ENCODE measurements around the gene YWHAB. TPM values are rescaled to one million over a fixed set of nuclear protein-coding genes. Genes with fewer than 3 reads are reported as not detected.

The YWHAB gene
- total RNA-seq, 2 donors from 2014 or later, result 183 to 193 TPM

DNA sequence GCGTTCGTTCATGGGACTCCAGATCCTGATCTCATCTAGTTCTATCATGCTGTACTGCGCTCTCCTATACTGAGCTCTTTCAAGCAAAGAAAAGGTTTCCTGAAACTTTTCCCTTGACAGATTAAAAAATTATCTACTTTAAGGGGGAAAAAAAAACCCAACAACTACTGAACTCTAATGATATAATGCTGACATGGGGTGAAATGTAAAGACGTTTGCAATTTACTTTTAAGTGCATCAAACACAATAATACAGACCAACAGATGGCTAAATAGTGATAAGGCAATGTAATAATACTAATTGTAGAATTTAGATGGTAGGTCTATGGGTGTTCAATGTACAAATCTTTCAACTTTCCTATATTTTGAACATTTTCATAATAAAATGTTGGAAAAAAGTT lies 58.3 kb downstream of the YWHAB start:
- DNase-seq, result no peak
- Histone ChIP-seq H3K36me3 (ENCODE audit: control insufficient read depth, insufficient read depth, low read length) (peaks cover 95% of the 10 kb centered on the region), H3K4me1 (ENCODE audit: control insufficient read depth, insufficient read depth, low read length) (no peaks in the 10 kb centered on the region), H3K27me3 (ENCODE audit: control insufficient read depth, insufficient read depth, low read length, poor library complexity, severe bottlenecking) (no peaks in the 10 kb centered on the region), H3K9ac (ENCODE audit: extremely low read depth, low read length, poor library complexity, severe bottlenecking) (no peak overlapping the region), H3K9me3 (ENCODE audit: control insufficient read depth, low read length) (no peaks in the 10 kb centered on the region), H3K27ac (ENCODE audit: low read depth, low read length) (no peak overlapping the region), H3K4me3 (ENCODE audit: low read length) (no peak overlapping the region)
- H3K4me1 Mint-ChIP-seq, result no peaks in the 10 kb centered on the region
- TF ChIP-seq, protein P1, sequence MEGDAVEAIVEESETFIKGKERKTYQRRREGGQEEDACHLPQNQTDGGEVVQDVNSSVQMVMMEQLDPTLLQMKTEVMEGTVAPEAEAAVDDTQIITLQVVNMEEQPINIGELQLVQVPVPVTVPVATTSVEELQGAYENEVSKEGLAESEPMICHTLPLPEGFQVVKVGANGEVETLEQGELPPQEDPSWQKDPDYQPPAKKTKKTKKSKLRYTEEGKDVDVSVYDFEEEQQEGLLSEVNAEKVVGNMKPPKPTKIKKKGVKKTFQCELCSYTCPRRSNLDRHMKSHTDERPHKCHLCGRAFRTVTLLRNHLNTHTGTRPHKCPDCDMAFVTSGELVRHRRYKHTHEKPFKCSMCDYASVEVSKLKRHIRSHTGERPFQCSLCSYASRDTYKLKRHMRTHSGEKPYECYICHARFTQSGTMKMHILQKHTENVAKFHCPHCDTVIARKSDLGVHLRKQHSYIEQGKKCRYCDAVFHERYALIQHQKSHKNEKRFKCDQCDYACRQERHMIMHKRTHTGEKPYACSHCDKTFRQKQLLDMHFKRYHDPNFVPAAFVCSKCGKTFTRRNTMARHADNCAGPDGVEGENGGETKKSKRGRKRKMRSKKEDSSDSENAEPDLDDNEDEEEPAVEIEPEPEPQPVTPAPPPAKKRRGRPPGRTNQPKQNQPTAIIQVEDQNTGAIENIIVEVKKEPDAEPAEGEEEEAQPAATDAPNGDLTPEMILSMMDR (conservative IDR thresholded peaks at IDR 0.05), result no peak
- no peak overlapping the region for H3K4me3 Mint-ChIP-seq
- peaks cover 73% of the 10 kb centered on the region for H3K36me3 Mint-ChIP-seq (ENCODE audit: low read depth)
- H3K27me3 Mint-ChIP-seq (ENCODE audit: insufficient read depth), result no peaks in the 10 kb centered on the region
- H3K9me3 Mint-ChIP-seq, result no peaks in the 10 kb centered on the region
- no peak overlapping the region for H3K27ac Mint-ChIP-seq
- WGBS, 2 experiments (ENCODE audit: insufficient coverage in 1 of 2, insufficient read length in 1 of 2), result 90 to 94% methylated on average over 2 to 3 of the region's 4 CpGs

DNA sequence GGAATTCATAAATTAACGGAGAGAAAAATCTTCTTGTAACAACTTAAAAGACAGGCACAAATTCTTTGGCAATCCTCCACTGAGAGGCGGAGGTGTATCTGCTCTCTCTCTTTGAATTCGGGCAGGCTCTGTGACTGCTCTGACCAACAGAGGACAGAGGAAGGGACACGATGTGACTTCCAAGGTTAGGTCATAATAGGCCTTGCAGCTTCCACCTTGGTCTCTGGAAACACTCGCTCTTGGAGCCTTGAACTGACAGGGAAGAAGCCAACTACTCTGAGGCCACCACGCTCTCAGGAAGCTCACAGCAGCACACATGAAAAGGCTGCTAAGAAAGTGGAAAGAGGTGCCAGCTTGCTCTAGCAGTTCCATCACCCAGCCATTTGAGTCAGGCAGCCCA lies 59.8 kb downstream of the YWHAB start:
- Histone ChIP-seq H3K4me1 (ENCODE audit: control insufficient read depth, insufficient read depth, low read length) (no peaks in the 10 kb centered on the region), H3K27me3 (ENCODE audit: control insufficient read depth, insufficient read depth, low read length, poor library complexity, severe bottlenecking) (no peaks in the 10 kb centered on the region), H3K27ac (ENCODE audit: low read depth, low read length) (no peak overlapping the region), H3K9ac (ENCODE audit: extremely low read depth, low read length, poor library complexity, severe bottlenecking) (no peak overlapping the region), H3K36me3 (ENCODE audit: control insufficient read depth, insufficient read depth, low read length) (peaks cover 97% of the 10 kb centered on the region), H3K4me3 (ENCODE audit: low read length) (no peak overlapping the region), H3K9me3 (ENCODE audit: control insufficient read depth, low read length) (no peaks in the 10 kb centered on the region)
- Mint-ChIP-seq H3K4me3 (no peak overlapping the region), H3K4me1 (no peaks in the 10 kb centered on the region), H3K27ac (no peak overlapping the region), H3K27me3 (ENCODE audit: insufficient read depth) (no peaks in the 10 kb centered on the region), H3K9me3 (no peaks in the 10 kb centered on the region), H3K36me3 (ENCODE audit: low read depth) (peaks cover 77% of the 10 kb centered on the region)
- DNase-seq, result no peak
- TF ChIP-seq, protein P1 (conservative IDR thresholded peaks at IDR 0.05), result no peak
- 88 to 93% methylated on average over 6 of the region's 6 CpGs for WGBS, 2 experiments (ENCODE audit: insufficient coverage in 1 of 2, insufficient read length in 1 of 2)

DNA sequence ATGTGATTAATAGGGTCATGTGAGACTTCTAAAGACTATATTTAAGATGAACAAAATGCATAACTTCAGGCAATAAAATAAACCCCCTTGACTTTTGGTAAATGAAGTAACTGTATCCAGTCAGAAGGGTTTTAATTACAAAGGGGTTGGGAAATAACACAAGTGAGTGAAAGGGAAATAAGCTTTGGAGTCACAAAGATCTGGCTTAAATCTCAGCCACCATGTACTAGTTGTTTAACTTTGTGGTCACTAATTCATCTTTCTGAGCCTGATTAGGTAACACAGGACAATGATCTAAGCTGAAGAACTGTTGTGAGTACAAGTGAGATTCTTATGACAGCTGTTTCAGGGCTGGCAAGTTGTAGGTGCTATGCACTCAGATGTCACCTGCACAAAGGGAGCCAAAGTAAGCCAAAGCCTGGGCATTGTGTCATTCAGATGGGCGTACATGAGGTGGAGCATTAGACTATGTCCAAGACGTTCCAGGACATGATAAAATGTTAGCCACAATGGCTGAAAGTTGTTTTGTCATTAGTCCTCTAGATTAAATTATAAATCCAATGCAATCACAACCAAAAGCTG lies 60.9 kb downstream of the YWHAB start:
- DNase-seq, result no peak
- peaks cover 97% of the 10 kb centered on the region for H3K36me3 ChIP-seq (ENCODE audit: control insufficient read depth, insufficient read depth, low read length)
- TF ChIP-seq, protein P1 (conservative IDR thresholded peaks at IDR 0.05), result no peak
- no peaks in the 10 kb centered on the region for H3K27me3 Mint-ChIP-seq (ENCODE audit: insufficient read depth)
- WGBS, 2 experiments (ENCODE audit: insufficient coverage in 1 of 2, insufficient read length in 1 of 2), result 76 to 95% methylated on average over 2 of the region's 2 CpGs
- no peaks in the 10 kb centered on the region for H3K9me3 ChIP-seq (ENCODE audit: control insufficient read depth, low read length)
- no peaks in the 10 kb centered on the region for H3K9me3 Mint-ChIP-seq
- no peaks in the 10 kb centered on the region for H3K4me1 ChIP-seq (ENCODE audit: control insufficient read depth, insufficient read depth, low read length)
- no peak overlapping the region for H3K27ac ChIP-seq (ENCODE audit: low read depth, low read length)
- no peak overlapping the region for H3K4me3 Mint-ChIP-seq
- H3K27ac Mint-ChIP-seq, result no peak overlapping the region
- H3K4me3 ChIP-seq (ENCODE audit: low read length), result no peak overlapping the region
- H3K4me1 Mint-ChIP-seq, result no peaks in the 10 kb centered on the region
- H3K36me3 Mint-ChIP-seq (ENCODE audit: low read depth), result peaks cover 81% of the 10 kb centered on the region
- H3K9ac ChIP-seq (ENCODE audit: extremely low read depth, low read length, poor library complexity, severe bottlenecking), result no peak overlapping the region
- H3K27me3 ChIP-seq (ENCODE audit: control insufficient read depth, insufficient read depth, low read length, poor library complexity, severe bottlenecking), result no peaks in the 10 kb centered on the region

All from endodermal cell (in vitro differentiated cells).